Left ventricle myocardium superior (tissue), 1 donor: Measurements from ENCODE around the gene CTTN. TPM values are rescaled to one million over a fixed set of nuclear protein-coding genes. Genes with fewer than 3 reads are reported as not detected.
A peak's percentile ranks its signal among the peaks of the same experiment; 100 is the strongest.

ENCODE experiments used
- ATAC-seq: fragments of 200-7000 bp; cut with Tn5 transposase; one replicate; pipeline ENCODE4 v1.9.1; 2020; ENCODE audit warnings: mild to moderate bottlenecking, moderate library complexity
- DNase-seq: peaks from one replicate; pipeline ENCODE4 v3.0.0-alpha.2; 2020
- intact Hi-C: fragments of 100-400 bp; cut with micrococcal nuclease; formaldehyde crosslinking; loops from one replicate; pipeline ENCODE4 v1.11.0; 2022
- total RNA-seq: library from RNA; stranded (reverse); fragmentation: NEBNext Ultra II Directional; extraction: Animal tissue kit (Norgen Biotek cat#: 25700); gene quantifications from one replicate; pipeline ENCODE4 v1.2.1, GENCODE V29; 2021
- donor health status: DM: no; HTN: yes; CAD: no; lungs with severe emphysema.

The CTTN gene
- total RNA-seq, 1 donor from 2014 or later, result 169 TPM

DNA sequence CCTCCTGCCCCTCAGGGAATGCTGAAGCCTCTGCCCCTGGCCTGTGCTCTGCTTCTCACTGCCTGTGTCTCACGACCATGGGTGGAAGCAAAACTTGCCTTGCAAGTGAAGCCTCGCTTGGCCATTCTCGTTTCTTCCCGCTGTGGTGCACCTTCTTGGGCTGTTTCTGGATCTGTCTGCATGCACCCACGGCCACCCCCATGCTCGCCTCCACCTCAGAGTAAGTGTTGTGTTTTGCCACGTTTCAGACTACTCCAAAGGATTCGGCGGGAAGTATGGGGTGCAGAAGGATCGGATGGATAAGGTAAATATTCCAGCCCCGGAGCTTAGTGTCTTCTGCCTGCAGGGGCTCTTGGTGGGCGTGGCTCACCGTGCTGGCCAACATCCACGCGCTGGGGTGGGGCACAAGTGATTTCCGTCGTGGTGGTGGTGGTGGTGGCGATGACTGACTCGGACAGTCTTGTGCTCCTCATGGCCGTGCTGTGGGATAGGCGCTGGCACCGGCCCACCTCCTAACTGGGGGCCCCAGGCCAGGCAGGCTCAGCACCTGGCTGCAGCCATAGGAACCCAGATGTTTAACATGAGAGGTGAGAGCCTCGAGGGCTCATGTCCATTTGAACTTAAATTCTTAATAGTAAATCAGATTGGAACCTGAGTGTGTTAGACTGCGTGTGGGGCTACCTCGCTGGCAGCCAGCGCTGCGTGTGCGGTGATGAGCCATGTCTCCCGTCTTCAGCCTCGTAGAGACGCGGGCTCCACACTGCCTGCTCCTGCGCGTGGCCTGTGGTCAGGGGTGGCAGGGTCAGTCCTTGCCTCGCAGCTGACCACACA is 24.6 kb downstream of the CTTN start:
- DNase-seq (no peak), ATAC-seq (no peak)
- intact Hi-C loops, result no loop called here

- DNase-seq, result peak; percentile 31
- ATAC-seq, result no peak
- intact Hi-C loops, result no loop called here
These were observed 25.5 kb downstream of the CTTN start for GRCh38 chr11:70423523-70424505.

DNA sequence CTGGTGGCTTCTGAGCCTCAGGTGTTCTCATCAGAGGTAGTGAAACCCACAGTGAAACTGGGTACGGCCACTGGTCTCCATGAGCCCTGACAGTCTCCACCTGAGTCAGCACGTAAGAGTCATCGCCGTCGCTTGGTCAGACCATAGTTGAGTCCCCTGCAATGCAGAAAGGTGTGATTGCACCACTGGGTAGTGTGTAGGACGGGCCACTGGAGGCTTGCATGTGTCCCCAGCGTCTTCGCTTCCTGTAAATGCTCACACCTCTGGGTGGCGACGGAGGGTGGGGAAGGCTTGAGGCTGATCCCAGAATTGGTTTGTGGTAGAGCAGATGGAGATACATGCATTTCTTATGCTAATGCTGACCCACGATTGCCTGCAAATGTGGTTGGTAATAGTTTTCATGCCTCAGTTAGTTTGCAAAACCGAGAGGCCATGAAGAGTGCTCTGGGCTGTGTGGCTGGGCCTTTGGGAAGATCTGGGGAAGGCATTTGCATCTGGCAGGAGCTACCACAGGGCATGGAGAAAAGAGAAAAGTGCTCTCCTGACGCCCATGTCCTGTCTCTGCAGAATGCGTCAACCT is 26.5 kb downstream of the CTTN start:
- intact Hi-C loops, result no loop called here
- ATAC-seq (no peak), DNase-seq (peak; percentile 23)

- ATAC-seq (no peak), DNase-seq (peak; percentile 17)
- intact Hi-C loops, result no loop called here
These were observed 29.1 kb downstream of the CTTN start for GRCh38 chr11:70427436-70427835.

DNA sequence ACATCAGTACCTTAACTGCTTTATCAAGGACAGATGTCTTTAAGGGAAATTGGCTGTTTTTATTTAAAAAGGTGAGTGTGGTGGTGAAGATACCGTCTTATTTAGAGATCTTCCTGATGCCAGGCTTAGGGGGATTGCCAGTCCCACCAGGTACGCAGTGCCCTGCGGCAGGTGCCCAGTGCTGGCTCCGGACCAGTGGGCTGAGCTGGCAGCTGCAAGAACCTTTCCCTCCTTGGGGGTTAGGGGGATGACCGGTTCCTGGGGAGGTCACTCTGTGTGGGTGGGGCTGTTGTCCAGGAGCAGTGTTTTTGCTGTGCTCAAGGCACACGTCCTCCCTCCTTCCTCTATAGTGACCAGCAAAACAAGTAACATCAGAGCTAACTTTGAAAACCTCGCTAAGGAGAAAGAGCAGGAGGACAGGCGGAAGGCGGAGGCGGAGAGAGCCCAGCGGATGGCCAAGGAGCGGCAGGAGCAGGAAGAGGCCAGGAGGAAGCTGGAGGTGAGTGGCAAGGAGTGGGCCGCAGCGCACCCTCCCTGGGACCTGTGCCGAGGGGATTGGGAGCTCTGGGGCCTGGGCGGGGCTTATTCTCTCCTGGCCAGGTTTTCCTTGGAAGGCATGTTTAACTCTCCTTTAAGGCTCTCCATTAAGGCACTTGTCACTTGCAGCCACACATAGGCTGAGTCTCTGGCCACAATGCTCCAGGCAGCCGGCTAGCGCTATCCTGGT is 30.5 kb downstream of the CTTN start:
- intact Hi-C loops, result no loop called here
- ATAC-seq, result no peak

GRCh38 chr11:70429428-70429705 is 31.0 kb downstream of the CTTN start:
- ATAC-seq (no peak), DNase-seq (peak; percentile 20)
- intact Hi-C loops, result no loop called here

More for the DNA sequence above, 30.5 kb downstream of the CTTN start:
- DNase-seq, result peak; percentile 16

DNA sequence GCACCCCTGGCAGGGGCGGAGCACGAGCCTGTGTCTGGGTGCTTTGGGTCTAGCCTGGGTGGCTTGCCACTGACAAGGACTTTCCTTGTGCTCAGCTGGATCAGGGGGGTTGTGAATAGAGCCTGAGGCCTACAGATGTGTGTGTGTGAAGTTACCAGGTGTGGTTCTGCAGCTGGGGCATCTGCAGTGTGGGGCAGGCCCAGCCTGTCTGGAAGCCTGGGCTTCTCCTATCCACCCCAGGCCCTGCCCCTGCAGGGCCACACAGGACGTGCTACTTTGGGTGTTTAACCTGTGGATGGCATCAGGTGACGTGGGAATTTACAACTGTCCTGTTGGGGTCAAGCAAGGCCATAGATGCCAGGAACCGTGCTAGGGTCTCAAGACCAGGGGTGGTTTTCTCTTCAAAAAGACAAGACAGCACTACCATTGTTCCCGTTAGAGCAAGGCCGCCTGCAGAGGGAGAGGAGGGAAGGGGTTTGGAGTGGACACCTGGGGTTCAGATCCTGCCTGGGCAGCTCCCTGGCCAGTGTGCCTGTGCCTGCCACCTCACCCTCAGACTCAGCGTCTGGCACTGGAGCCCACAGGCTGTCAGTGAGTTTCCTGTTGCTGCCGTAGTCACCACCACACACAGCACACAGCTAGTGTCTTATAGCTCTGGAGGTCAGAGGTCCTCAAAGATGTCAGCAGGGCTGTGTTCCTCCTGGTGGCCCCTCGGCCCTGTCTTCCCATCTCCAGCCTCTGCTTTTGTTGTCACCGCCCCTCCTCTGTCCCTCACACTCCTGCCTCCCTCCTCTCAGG is 31.6 kb downstream of the CTTN start:
- peak; percentile 15 for DNase-seq
- intact Hi-C loops, result no loop called here
- no peak for ATAC-seq

DNA sequence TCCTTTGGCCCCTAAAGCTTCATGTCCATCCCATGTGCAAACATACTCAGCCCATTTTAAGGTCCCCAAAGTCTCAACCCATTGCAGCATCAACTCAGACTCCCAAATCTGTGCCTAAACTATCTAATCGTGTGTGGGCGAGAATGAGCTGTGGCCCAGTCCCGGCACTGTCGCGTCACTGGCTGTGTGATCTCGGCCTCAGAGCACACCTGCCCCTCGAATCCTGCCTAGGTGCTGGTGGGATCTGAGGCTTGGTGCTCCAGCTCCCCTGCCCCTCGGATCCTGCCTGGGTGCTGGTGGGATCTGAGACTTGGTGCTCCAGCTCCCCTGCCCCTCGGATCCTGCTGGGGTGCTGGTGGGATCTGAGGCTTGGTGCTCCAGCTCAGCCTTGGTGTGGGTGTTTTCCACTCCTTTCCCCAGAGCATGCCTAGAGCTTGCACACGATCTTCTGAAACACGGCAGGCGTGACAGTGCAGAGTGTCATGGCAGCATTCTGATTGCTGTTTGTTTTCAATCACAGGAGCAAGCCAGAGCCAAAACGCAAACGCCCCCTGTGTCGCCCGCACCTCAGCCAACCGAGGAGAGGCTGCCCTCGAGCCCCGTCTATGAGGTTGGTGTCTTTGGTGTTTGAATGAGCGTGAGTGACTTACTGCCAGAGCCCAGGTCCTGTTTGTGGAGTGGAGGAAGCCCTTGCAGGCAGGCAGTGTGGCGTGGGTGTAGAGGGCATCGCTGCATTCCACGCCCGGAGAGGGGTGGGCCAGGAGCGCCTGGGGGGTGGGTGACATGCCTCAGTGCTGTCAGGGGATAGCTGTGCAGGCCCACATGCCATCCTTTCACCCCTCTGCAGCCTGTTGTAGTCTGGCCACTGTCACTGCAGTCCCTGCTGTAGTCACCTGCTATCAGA is 32.6 kb downstream of the CTTN start:
- DNase-seq (peak; percentile 10), ATAC-seq (no peak)
- intact Hi-C loops, result no loop called here

DNA sequence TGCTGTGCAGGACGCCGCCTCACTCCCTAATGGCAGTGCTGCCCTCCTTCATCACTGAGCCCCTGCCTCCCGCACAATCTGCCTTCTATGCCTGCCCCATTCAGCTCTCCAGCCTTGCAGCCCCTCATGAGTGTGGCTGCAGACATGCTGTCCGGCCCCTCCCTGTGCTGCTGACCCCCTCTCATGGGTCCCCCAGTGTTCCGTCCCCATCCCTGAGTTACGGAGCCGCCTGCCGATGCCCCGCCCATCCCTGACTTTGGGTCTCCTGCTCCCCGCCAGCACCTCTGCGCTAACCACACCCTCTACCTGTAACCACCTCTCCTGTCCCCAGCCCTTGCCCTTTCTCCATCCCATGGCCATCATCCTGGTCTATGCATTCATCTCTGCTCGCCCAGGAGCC is 33.3 kb downstream of the CTTN start:
- intact Hi-C loops, result no loop called here
- ATAC-seq, result no peak
- peak; percentile 17 for DNase-seq

GRCh38 chr11:70432065-70432464 is 33.7 kb downstream of the CTTN start:
- ATAC-seq (no peak), DNase-seq (no peak)
- intact Hi-C loops, result no loop called here

DNA sequence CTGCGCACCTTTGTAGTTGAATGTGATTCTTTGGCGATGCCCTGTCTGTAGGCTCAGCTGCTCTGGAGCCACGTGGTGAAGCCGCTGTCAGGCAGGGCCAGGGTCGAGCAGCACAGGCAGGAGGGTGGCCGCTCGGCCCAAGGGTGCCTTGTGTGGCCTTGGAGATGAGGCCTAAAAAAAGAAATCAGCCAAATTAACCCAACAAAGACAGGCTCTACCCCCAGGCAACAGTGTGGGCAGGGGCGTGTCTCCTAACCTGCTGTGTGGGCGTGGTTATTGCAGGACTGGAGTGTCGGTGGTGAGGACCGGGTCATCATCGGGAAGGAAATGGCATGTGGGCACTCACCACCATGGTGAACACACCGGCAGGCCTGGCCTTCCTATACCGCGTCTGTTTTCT is 34.3 kb downstream of the CTTN start:
- intact Hi-C loops, result no loop called here
- peak; percentile 24 for DNase-seq
- no peak for ATAC-seq

DNA sequence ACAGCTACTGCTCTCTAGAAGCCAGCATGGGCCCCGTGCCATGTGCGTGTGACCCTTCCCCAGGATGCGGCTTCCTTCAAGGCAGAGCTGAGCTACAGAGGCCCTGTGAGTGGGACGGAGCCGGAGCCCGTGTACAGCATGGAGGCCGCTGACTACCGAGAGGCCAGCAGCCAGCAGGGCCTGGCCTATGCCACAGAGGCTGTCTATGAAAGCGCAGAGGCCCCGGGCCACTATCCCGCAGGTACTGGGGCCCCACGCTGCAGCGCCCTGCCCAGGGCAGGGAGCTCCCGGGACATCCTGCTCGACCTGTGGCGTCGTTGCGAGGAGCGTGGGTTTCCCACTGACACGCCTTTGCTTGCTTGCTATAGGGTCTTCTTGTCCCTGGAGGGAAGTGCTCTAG is 34.7 kb downstream of the CTTN start:
- intact Hi-C loops, result no loop called here
- ATAC-seq, result no peak
- DNase-seq, result peak; percentile 25

- no peak for ATAC-seq
These were observed 35.2 kb downstream of the CTTN start for GRCh38 chr11:70433526-70433925.

DNA sequence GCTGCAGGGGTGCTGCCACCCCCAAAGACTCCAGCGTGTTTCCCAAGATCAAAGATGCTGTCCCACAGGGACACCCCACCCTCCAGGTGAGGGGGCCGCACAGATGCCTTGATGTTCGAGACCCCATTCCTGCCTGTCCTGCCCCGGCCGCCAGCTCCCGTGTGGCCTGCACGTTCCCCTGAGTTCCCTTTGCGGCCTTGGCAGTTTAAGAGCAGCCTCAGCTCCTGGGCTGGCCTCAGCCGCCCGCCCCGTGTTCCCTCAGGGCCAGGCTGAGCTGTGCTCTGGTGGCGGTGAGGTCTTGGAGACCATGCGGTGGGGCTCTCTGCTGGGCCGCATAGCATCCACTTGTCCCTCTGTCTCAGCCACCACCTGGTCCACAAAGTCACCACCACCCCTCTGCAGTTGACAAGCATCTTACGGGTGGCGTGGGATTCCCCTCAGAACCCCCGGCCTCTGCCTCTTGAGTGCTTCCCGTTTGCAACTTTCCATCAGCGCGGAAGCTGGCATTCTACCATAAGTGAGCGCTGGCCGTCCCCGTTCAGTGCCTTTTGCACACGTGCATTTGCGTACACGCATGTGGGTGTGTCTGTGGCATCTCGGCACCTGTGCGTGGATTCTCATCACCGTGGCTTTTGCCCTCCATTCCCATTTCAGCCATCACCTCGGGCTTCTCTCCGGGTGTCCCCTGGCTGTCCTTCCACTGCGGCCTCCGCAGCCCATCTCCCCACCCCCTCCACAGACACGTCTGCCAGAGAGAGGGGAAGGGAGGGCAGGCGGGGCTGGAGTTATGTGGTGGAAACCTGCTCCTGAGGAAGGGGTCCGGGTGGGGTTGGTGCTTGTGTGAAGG is 35.9 kb downstream of the CTTN start:
- intact Hi-C loops, result no loop called here
- ATAC-seq (peak; percentile 40), DNase-seq (peak; percentile 25)

More at GRCh38 chr11:70433526-70433925, 35.2 kb downstream of the CTTN start:
- intact Hi-C loops, result no loop called here
- DNase-seq, result peak; percentile 7

- intact Hi-C loops, result no loop called here
- ATAC-seq (no peak), DNase-seq (peak; percentile 35)
These were observed 36.5 kb downstream of the CTTN start for GRCh38 chr11:70434813-70435278.

DNA sequence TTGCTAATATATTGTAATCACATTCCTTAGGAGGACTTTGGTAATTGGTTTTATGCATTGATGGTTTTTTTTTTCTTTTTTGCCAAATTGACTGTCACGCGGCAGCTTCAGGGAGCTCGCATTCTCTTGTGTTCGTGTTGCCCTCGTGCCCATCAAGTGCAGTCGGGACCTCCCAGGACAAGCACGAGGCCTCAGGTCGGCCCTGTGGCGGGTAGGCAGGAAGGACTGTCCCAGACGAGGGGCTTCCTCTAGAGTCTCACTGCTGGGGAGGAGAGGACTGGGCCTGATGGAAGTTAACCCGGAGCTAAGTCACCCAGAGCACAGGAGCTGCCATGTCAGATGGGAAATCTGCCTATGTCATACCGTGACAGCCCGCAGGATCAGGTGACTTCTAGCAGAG is 37.0 kb downstream of the CTTN start:
- intact Hi-C loops, result no loop called here
- DNase-seq (peak; percentile 7), ATAC-seq (no peak)
